Esophagus squamous epithelium (tissue), 4 donors: ENCODE measurements around the gene UNC5B.

Experiments used
- POLR2A ChIP-seq, 4 donors: fragments of 450-650 bp; IDR thresholded peaks; one replicate each; pipeline ENCODE4 v1.6.1; 2017; ENCODE audit warnings: antibody characterized with exemption in 4 of 4, mild to moderate bottlenecking in 4 of 4, moderate library complexity in 3 of 4
- TF ChIP-seq, protein P1 (sequence below), 6 experiments: fragments of 450-650 bp in 4 of 6; fragments of 200-600 bp in 2 of 6; sonication (generic) in 2 of 6; IDR thresholded peaks; one replicate each; pipeline ENCODE4 v1.5.1; 2016 to 2019; ENCODE audit warnings: antibody characterized with exemption in 6 of 6, mild to moderate bottlenecking in 4 of 6, moderate library complexity in 4 of 6

DNA sequence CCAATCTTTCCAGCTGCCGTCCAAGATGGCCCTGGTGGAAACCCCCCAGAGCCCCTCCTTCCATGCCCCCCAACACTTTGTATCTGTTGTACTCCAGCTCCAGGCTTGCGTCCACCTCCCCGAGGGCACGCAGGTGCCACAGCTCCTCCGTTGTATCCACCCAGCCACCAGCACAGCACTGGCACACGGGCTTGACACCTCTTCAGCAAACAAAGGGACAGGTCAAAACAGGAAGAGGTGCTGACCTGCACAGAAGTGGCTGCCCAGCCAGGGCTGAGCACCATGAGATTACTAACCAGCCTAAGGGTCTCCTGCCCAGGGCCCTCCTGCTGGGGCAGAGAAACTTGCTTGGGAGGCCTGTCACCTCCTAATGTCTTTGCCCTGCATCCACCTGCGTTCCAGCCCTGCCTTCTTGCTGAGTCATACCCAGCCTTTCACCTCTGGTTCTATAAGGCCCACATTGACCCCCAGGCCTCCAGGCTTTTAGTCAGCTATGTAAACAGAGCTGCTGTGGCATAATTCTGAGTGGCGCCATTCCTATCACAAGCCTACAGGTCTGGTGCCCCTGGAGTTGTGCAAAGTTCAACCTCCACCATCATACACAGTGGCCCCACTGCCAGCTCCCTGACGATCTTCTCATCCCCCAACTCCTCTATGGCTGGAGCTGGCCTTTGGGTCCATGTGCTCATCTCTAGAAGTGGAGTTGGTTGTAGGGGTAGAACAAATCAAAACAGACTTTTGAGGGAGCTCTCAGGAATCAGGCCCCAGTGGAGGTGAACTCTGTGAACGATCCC, 127.6 kb downstream of the UNC5B start:
- TF ChIP-seq, protein P1, sequence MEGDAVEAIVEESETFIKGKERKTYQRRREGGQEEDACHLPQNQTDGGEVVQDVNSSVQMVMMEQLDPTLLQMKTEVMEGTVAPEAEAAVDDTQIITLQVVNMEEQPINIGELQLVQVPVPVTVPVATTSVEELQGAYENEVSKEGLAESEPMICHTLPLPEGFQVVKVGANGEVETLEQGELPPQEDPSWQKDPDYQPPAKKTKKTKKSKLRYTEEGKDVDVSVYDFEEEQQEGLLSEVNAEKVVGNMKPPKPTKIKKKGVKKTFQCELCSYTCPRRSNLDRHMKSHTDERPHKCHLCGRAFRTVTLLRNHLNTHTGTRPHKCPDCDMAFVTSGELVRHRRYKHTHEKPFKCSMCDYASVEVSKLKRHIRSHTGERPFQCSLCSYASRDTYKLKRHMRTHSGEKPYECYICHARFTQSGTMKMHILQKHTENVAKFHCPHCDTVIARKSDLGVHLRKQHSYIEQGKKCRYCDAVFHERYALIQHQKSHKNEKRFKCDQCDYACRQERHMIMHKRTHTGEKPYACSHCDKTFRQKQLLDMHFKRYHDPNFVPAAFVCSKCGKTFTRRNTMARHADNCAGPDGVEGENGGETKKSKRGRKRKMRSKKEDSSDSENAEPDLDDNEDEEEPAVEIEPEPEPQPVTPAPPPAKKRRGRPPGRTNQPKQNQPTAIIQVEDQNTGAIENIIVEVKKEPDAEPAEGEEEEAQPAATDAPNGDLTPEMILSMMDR (IDR thresholded peaks at IDR 0.05): no peak
- no peak for TF ChIP-seq POLR2A (IDR thresholded peaks at IDR 0.05)
